Heart left ventricle (tissue), 16 donors: ENCODE data around the gene SIPA1L2. TPM values are rescaled to one million over a fixed set of nuclear protein-coding genes. Genes with fewer than 3 reads are reported as not detected.
A peak's percentile ranks its signal among the peaks of the same experiment; 100 is the strongest.

Experiments used
- ATAC-seq, 4 donors: fragments of 200-7000 bp; cut with Tn5 transposase; one replicate each; pipeline ENCODE4 v1.9.1; 2020 to 2022; ENCODE audit warnings: moderate library complexity in 4 of 4, mild to moderate bottlenecking in 3 of 4, moderate number of reproducible peaks in 1 of 4
- DNase-seq, 5 donors: peaks; one replicate each; pipeline ENCODE4 v3.0.0-alpha.2; 2020
- H3K27ac ChIP-seq, 12 donors: fragments of 200-600 bp; sonication (generic) in 4 of 12; one replicate each; pipeline versions ENCODE4 v1.5.0 to v1.8.0; 2016 to 2022; ENCODE audit warnings: mild to moderate bottlenecking in 2 of 12
- H3K27me3 ChIP-seq, 9 donors: fragments of 200-600 bp; sonication (generic) in 2 of 9; one replicate each; pipeline versions ENCODE4 v1.5.1 to v1.8.0; 2016 to 2022; ENCODE audit warnings: mild to moderate bottlenecking in 3 of 9
- H3K36me3 ChIP-seq, 9 donors: fragments of 200-600 bp; sonication (generic) in 2 of 9; one replicate each; pipeline versions ENCODE4 v1.5.0 to v1.8.0; 2018 to 2022; ENCODE audit warnings: mild to moderate bottlenecking in 2 of 9
- H3K4me1 ChIP-seq, 12 donors: fragments of 200-600 bp; sonication (generic) in 4 of 12; one replicate each; pipeline versions ENCODE4 v1.5.0 to v1.8.0; 2016 to 2022; ENCODE audit warnings: mild to moderate bottlenecking in 3 of 12
- H3K4me3 ChIP-seq, 12 donors: fragments of 200-600 bp; sonication (generic) in 4 of 12; one replicate each; pipeline versions ENCODE4 v1.5.0 to v1.8.0; 2017 to 2022; ENCODE audit warnings: mild to moderate bottlenecking in 9 of 12, moderate library complexity in 4 of 12
- H3K9me3 ChIP-seq, 12 donors: fragments of 200-600 bp; sonication (generic) in 4 of 12; one replicate each; pipeline versions ENCODE4 v1.5.0 to v1.8.0; 2016 to 2022; ENCODE audit warnings: mild to moderate bottlenecking in 1 of 12
- POLR2A ChIP-seq, 2 donors: fragments of 450-650 bp; IDR thresholded peaks; one replicate each; pipeline ENCODE4 v1.6.1; 2017; ENCODE audit warnings: antibody characterized with exemption in 2 of 2, mild to moderate bottlenecking in 2 of 2, moderate library complexity in 2 of 2
- WGBS, 4 donors: extraction: QIAGEN DNeasy Blood & Tissue Kit in 2 of 4; methylation state at CpG; one replicate each; pipeline versions ENCODE4 v1.1.5 to v1.1.7; 2013 to 2018; 5-methylcytosine and 5-hydroxymethylcytosine counted together
- intact Hi-C, 10 donors: fragments of 100-400 bp; cut with DNase I; formaldehyde crosslinking; loops; one replicate each; pipeline versions ENCODE4 v1.11.1 to v1.14.2; 2022
- polyA plus RNA-seq, 2 donors: library from polyadenylated mRNA; stranded (reverse); fragments of 200-250 nt; gene quantifications; one replicate each; pipeline ENCODE4 v1.2.3, GENCODE V29; 2013
- total RNA-seq, 9 donors: library from RNA; depleted of rRNA in 2 of 9; stranded (reverse); fragments of >200 nt in 2 of 9; fragmentation: NEBNext Ultra II Directional in 3 of 9; extraction: Animal tissue kit (Norgen Biotek cat#: 25700) in 3 of 9; gene quantifications; one replicate each; pipeline versions ENCODE4 v1.1.0 to v1.2.4, GENCODE V29; 2016 to 2023
- TF ChIP-seq, protein P1 (sequence below), 12 donors: fragments of 200-600 bp; sonication (generic) in 4 of 12; IDR thresholded peaks; one replicate each; pipeline versions ENCODE4 v1.5.0 to v1.8.0; 2018 to 2022; ENCODE audit warnings: antibody characterized with exemption in 12 of 12, mild to moderate bottlenecking in 5 of 12
- donor health status: ischemic (EF 13 %, LVEDD 7.1; RV severe dilation, severe dysfunction).
- donor health status: healthy with polysubstance abuse.
- donor health status: DM: no; HTN: yes; CAD: no.
- donor health status: DM: no; HTN: no; CAD: no.
- donor health status: ischemic (EF 25% LVEDD 6.9; RV normal size, moderate dysfunction).
- donor health status: ischemic (EF 25% LVEDD 5.7; RV mildly dilated, moderate dysfunction).
- donor health status: healthy.
- donor health status: DM: yes; HTN: yes; CAD: no.
- donor health status: ischemic (EF 35%, LVEDD 5.7; RV mildly dilated, moderate dysfunction).
- donor health status: nonischemic (EF 11% LVEDD 7.7; RV severe dilation, severe dysfunction).
- donor health status: DM: yes; HTN: yes; CAD: no.
- donor health status: PGD.
- donor health status: ischemic (EF 29% LVEDD 5.4; RV normal size, mild dysfunction).
- donor health status: nonischemic (EF 23%, LVEDD 6.1; RV moderate dilation, normal function).

Gene SIPA1L2
- total and polyA plus RNA-seq, 11 donors = 18.1 to 148 (median 102) TPM

DNA sequence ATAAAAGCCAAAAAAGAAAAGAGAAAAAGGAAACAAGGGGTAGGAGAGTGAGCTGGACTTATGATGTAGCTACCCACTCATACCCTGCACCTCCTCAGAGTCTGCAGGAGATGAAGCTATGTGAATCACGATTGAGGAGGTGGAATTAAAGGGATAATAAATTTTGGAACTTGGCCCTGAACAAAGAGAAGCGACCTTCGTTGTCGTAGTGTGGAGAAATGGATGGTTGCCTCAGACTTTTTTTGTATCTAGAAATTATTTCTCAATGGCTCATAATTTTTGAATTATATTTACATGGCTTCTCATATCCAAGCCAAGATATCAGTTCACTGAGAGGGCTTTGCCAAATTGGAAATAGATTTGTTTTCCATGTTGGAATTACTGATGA lies 37.8 kb upstream of the SIPA1L2 start:
- no peaks in the 10 kb centered on the region for H3K36me3 ChIP-seq
- TF ChIP-seq, protein P1, sequence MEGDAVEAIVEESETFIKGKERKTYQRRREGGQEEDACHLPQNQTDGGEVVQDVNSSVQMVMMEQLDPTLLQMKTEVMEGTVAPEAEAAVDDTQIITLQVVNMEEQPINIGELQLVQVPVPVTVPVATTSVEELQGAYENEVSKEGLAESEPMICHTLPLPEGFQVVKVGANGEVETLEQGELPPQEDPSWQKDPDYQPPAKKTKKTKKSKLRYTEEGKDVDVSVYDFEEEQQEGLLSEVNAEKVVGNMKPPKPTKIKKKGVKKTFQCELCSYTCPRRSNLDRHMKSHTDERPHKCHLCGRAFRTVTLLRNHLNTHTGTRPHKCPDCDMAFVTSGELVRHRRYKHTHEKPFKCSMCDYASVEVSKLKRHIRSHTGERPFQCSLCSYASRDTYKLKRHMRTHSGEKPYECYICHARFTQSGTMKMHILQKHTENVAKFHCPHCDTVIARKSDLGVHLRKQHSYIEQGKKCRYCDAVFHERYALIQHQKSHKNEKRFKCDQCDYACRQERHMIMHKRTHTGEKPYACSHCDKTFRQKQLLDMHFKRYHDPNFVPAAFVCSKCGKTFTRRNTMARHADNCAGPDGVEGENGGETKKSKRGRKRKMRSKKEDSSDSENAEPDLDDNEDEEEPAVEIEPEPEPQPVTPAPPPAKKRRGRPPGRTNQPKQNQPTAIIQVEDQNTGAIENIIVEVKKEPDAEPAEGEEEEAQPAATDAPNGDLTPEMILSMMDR (IDR thresholded peaks at IDR 0.05) = no peak
- TF ChIP-seq POLR2A (IDR thresholded peaks at IDR 0.05) = no peak
- ATAC-seq (no peak), DNase-seq (no peak)
- 41 to 54% (median 50%) methylated on average over 4 of the region's 4 CpGs for WGBS, 4 donors
- intact Hi-C loops = no loop called here
- H3K4me3 ChIP-seq = no peak overlapping the region
- H3K27me3 ChIP-seq = no peaks in the 10 kb centered on the region
- H3K9me3 ChIP-seq = no peaks in the 10 kb centered on the region
- peaks cover 0 to 12% (median 0%) of the 10 kb centered on the region in 12 donors for H3K4me1 ChIP-seq
- no peak overlapping the region for H3K27ac ChIP-seq

DNA sequence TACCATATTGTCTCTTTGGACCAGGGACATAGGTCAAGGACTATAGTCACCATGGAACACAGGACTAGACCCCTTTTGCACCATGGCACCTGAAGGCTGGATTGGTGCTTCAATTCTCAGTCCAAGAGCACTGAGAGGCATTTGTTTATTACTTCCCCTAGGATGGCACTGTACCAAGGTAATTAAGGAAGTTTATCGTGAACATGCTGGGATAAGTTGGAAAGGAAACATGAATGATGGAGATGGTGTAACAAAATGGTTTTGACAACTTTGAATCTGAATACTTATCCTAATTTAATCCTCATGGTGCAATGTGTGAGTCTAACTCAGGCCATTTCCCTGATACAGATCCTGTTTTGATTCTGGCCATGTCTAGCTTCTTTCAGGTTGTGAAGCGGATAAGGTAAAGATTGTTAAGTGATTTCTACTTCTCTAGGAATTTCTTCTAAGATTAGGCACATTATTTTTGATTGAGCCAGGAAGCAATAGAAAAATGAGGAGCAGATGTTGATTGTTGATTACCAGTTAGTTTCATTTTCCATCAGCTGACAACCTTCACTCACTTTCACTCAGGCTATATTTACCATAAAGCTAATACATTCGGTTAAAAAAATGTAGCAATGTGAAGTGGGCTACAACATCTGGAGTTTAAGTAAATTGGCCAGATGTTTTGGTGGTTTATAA lies 37.3 kb upstream of the SIPA1L2 start:
- no peaks in the 10 kb centered on the region for H3K27me3 ChIP-seq

DNA sequence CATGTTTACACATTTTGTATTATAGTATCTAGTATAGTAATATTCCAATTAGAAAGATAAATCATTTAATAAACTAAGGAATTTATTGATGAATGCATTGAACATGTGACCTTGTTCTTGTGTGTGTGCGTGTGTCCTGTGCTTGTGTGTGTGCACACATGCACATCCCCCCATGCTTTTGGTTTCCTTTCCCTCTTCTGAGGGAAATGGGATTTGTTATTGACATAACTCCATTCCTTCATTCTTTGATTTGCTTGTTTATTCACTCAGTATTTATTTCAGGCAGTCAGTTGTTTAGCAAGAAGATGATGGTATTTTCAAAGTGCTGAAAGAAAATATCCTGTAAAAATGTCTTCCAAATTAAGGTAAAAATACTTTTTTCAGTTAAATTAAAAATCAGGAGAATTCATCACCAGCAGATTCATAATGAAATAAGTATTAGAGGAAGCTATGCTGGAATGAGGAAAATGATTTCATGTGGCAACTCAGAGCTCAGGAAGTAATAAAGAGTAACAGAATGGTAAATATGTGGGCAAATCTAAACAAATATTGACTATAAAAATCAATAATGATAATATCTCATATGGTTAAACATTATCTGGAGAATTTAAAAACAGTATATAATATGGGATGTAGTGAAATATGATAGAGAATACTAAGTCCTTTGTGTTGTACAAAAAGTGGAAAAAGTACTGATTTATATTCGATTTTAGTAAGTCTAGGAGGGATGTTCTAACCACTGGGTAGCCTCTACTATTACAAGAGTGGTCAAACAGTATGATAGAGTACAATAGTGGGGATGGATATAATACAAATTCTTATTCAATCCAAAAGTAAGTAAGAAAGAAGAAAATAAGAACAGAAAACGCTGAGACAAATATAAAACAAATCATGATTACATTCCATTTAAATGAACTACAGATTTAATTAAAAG lies 35.2 kb upstream of the SIPA1L2 start:
- WGBS, 4 donors = 92 to 97% (median 95%) methylated on average over 3 of the region's 3 CpGs
- Histone ChIP-seq H3K4me1 (peaks cover 0 to 12% (median 0%) of the 10 kb centered on the region in 12 donors), H3K36me3 (no peaks in the 10 kb centered on the region), H3K4me3 (no peak overlapping the region), H3K9me3 (no peaks in the 10 kb centered on the region), H3K27ac (no peak overlapping the region), H3K27me3 (no peaks in the 10 kb centered on the region)
- TF ChIP-seq, protein P1 (IDR thresholded peaks at IDR 0.05) = no peak
- TF ChIP-seq POLR2A (IDR thresholded peaks at IDR 0.05) = no peak
- DNase-seq (no peak), ATAC-seq (no peak)
- intact Hi-C loops = no loop called here

More for the DNA sequence above, 37.3 kb upstream of the SIPA1L2 start:
- peaks cover 0 to 12% (median 0%) of the 10 kb centered on the region in 12 donors for H3K4me1 ChIP-seq
- H3K36me3 ChIP-seq = no peaks in the 10 kb centered on the region
- H3K4me3 ChIP-seq = no peak overlapping the region
- TF ChIP-seq, protein P1 (IDR thresholded peaks at IDR 0.05) = no peak
- TF ChIP-seq POLR2A (IDR thresholded peaks at IDR 0.05) = no peak
- H3K27ac ChIP-seq = no peak overlapping the region
- ATAC-seq (no peak), DNase-seq (no peak)
- no peaks in the 10 kb centered on the region for H3K9me3 ChIP-seq
- WGBS, 4 donors = 45 to 60% (median 50%) methylated on average over 3 of the region's 3 CpGs
- intact Hi-C loops = no loop called here

DNA sequence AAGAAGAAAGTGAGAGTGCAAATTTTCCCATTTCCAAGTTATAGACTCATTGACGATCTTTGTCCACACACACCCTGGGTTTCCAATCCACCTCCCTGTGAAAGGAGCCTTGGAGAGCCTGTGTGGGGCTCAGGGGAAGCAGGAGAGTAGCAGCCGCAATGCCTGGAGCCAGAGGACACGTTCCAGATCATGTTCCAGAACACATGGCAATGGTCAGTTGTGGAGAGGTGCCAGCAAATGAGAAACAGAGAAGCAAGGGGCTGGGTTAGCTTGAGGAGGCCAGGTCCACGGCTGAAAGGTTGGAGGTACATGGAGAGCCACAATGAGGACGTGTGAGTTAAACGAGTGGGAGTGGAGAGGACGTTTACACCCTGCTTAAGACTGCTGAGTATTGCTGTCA lies 33.0 kb upstream of the SIPA1L2 start:
- TF ChIP-seq, protein P1 (IDR thresholded peaks at IDR 0.05) = no peak
- TF ChIP-seq POLR2A (IDR thresholded peaks at IDR 0.05) = no peak
- Histone ChIP-seq H3K27ac (no peak overlapping the region), H3K4me1 (peaks cover 0 to 10% (median 0%) of the 10 kb centered on the region in 12 donors), H3K9me3 (no peaks in the 10 kb centered on the region), H3K36me3 (no peaks in the 10 kb centered on the region), H3K4me3 (no peak overlapping the region), H3K27me3 (no peaks in the 10 kb centered on the region)
- intact Hi-C loops = no loop called here
- ATAC-seq = no peak
- peak in 1 of 5 donors; percentile 29 for DNase-seq
- 64 to 72% (median 67%) methylated on average over 7 of the region's 7 CpGs for WGBS, 4 donors
